ENCODE measurements around the gene RTN1. TPM values are rescaled to one million over a fixed set of nuclear protein-coding genes. Genes with fewer than 3 reads are reported as not detected.

Gene RTN1
- total and polyA plus RNA-seq, 7 donors: 1.2 to 25.7 (median 8.0) TPM

GRCh38 chr14:59816941-59817340 is 53.6 kb downstream of the RTN1 start:
- Histone ChIP-seq H3K9me3 (no peaks in the 10 kb centered on the region), H3K27me3 (no peaks in the 10 kb centered on the region), H3K4me3 (no peak overlapping the region), H3K4me1 (no peaks in the 10 kb centered on the region), H3K36me3 (no peaks in the 10 kb centered on the region), H3K27ac (no peak overlapping the region)
- TF ChIP-seq, protein P1, sequence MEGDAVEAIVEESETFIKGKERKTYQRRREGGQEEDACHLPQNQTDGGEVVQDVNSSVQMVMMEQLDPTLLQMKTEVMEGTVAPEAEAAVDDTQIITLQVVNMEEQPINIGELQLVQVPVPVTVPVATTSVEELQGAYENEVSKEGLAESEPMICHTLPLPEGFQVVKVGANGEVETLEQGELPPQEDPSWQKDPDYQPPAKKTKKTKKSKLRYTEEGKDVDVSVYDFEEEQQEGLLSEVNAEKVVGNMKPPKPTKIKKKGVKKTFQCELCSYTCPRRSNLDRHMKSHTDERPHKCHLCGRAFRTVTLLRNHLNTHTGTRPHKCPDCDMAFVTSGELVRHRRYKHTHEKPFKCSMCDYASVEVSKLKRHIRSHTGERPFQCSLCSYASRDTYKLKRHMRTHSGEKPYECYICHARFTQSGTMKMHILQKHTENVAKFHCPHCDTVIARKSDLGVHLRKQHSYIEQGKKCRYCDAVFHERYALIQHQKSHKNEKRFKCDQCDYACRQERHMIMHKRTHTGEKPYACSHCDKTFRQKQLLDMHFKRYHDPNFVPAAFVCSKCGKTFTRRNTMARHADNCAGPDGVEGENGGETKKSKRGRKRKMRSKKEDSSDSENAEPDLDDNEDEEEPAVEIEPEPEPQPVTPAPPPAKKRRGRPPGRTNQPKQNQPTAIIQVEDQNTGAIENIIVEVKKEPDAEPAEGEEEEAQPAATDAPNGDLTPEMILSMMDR (IDR thresholded peaks at IDR 0.05): no peak
- no peak for TF ChIP-seq POLR2AphosphoS5 (IDR thresholded peaks at IDR 0.05)
- TF ChIP-seq EP300 (IDR thresholded peaks at IDR 0.05): no peak
- no peak for TF ChIP-seq POLR2A (IDR thresholded peaks at IDR 0.05)
- WGBS, 2 donors: 37 to 60% methylated on average over 3 of the region's 3 CpGs
- DNase-seq: no peak
- intact Hi-C loops (cut with DNase I): no loop called here

DNA sequence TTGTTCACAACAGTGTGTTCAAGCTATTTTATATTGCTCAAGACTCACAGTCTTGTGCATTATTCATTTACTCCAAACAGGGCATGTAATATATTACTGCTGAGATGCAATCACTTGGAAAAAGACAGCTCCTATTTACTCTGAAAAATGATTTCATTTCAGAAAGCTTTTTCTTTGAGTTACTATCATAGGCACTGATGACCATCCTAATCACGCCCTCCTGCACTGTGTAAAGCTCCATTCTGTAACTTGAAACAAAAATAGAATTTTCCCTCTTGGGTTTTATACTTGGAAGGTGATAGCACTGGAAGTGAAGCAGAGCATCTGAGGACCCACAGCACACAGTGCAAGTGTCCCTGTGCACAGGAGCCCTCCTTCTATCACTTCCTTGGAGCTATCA is 55.6 kb downstream of the RTN1 start:
- 82 to 91% methylated on average over 1 of the region's 1 CpG for WGBS, 2 donors
- intact Hi-C loops (cut with DNase I): no loop called here
- TF ChIP-seq EP300 (IDR thresholded peaks at IDR 0.05): no peak
- no peak for TF ChIP-seq POLR2A (IDR thresholded peaks at IDR 0.05)
- TF ChIP-seq, protein P1 (IDR thresholded peaks at IDR 0.05): no peak
- TF ChIP-seq POLR2AphosphoS5 (IDR thresholded peaks at IDR 0.05): no peak
- Histone ChIP-seq H3K36me3 (no peaks in the 10 kb centered on the region), H3K27ac (no peak overlapping the region), H3K9me3 (no peaks in the 10 kb centered on the region), H3K4me1 (no peaks in the 10 kb centered on the region), H3K4me3 (no peak overlapping the region), H3K27me3 (no peaks in the 10 kb centered on the region)
- no peak for DNase-seq

DNA sequence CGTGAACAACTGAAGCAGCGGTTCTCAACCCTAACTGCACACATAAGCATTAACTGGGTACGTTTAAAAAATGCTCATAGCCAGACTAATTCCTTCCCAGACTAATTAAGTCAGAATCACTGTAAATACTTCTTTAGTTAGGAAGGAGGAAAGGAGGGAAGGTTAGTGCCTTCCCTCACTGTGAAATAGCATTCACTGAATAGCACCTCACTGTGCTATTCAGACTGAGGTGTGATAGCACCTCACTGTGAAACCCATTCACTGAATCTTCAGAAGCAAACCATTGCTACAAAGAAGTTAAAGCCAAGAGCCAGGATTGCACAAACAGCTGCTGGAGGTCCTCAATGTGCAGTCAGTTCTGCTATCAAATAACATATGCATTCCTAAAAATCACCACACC is 58.8 kb downstream of the RTN1 start:
- Histone ChIP-seq H3K27me3 (no peaks in the 10 kb centered on the region), H3K9me3 (no peaks in the 10 kb centered on the region), H3K4me1 (no peaks in the 10 kb centered on the region), H3K27ac (no peak overlapping the region), H3K4me3 (no peak overlapping the region), H3K36me3 (no peaks in the 10 kb centered on the region)
- DNase-seq: no peak
- WGBS, 2 donors: 80 to 86% methylated on average over 3 of the region's 3 CpGs
- TF ChIP-seq POLR2A (IDR thresholded peaks at IDR 0.05): no peak
- TF ChIP-seq POLR2AphosphoS5 (IDR thresholded peaks at IDR 0.05): no peak
- TF ChIP-seq EP300 (IDR thresholded peaks at IDR 0.05): no peak
- intact Hi-C loops (cut with DNase I): no loop called here

DNA sequence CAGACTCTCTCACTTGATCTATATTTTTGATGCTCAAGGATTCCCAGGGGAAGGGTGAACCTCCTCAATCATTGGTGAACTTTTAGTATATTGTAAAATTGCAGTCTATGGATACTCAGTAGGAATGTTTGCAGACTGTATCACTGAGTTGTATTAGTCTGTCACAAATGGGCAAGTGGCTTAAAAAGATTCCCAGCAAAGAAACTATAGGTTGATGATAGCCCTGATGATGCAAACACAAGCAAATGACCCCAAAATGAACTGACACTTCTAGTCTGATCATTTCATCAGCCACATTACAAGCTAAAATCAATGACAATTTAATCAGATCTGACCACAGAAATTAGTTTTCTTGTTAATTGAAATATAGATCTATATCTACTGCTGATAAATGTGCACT is 59.5 kb downstream of the RTN1 start:
- H3K27ac ChIP-seq: no peak overlapping the region
- intact Hi-C loops (cut with DNase I): no loop called here
- DNase-seq: no peak
- no peak for TF ChIP-seq EP300 (IDR thresholded peaks at IDR 0.05)
- TF ChIP-seq POLR2A (IDR thresholded peaks at IDR 0.05): no peak
- no peaks in the 10 kb centered on the region for H3K27me3 ChIP-seq
- H3K36me3 ChIP-seq: no peaks in the 10 kb centered on the region
- H3K4me3 ChIP-seq: no peak overlapping the region
- H3K4me1 ChIP-seq: no peaks in the 10 kb centered on the region
- no peaks in the 10 kb centered on the region for H3K9me3 ChIP-seq

DNA sequence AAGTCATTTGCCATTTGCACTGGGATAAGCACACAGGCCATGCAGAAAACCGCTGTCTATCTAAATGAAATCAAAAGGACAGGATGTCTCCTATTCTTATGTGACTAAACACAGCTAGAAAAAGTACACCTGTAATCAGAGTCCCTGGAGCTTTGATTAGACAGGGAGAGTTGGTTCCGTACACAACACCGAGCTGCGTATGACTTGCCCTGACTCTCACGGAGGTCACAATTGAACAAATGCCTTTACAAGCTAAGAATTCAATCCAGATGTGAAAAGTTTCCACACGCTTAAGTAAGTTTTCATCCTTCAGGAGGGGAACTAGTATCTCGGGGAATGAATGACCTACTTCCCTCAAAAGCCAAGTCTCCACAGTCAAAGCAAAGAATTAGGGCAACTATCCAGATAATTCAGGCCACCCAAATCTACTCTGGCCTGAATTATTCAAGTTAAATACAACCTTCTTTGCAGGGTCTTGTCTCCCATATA is 67.5 kb downstream of the RTN1 start:
- intact Hi-C loops (cut with DNase I): no loop called here
- Histone ChIP-seq H3K9me3 (no peaks in the 10 kb centered on the region), H3K36me3 (no peaks in the 10 kb centered on the region), H3K27ac (no peak overlapping the region), H3K27me3 (no peaks in the 10 kb centered on the region), H3K4me1 (no peaks in the 10 kb centered on the region), H3K4me3 (no peak overlapping the region)
- TF ChIP-seq POLR2AphosphoS5 (IDR thresholded peaks at IDR 0.05): no peak
- no peak for TF ChIP-seq EP300 (IDR thresholded peaks at IDR 0.05)
- no peak for TF ChIP-seq POLR2A (IDR thresholded peaks at IDR 0.05)
- TF ChIP-seq, protein P1 (IDR thresholded peaks at IDR 0.05): no peak
- DNase-seq: no peak
- WGBS, 2 donors: 87 to 88% methylated on average over 7 of the region's 7 CpGs

DNA sequence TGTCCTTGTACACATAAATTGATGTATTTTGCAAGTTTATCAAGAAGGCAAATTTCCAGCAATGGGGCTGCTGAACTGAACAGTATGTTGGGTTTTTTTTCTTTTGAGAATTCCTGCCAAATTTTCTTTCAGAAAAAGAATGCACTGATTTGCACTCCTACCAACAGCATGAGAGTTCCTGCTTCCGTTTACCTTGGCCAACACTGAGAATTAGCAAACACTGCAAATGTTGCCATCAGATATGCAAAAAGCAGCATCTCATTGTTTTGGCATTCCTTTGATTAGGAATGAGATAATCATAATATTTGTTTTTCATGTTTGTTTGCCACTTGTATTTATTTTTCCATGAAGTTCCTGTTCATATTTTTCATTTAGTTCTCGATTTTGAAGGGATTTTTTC is 82.4 kb downstream of the RTN1 start:
- TF ChIP-seq, protein P1 (IDR thresholded peaks at IDR 0.05): no peak
- TF ChIP-seq POLR2AphosphoS5 (IDR thresholded peaks at IDR 0.05) (no peak), EP300 (IDR thresholded peaks at IDR 0.05) (no peak), POLR2A (IDR thresholded peaks at IDR 0.05) (no peak)
- H3K9me3 ChIP-seq: no peaks in the 10 kb centered on the region
- no peak overlapping the region for H3K4me3 ChIP-seq
- H3K27ac ChIP-seq: no peak overlapping the region
- no peaks in the 10 kb centered on the region for H3K4me1 ChIP-seq
- 22 to 62% methylated on average over 2 of the region's 2 CpGs for WGBS, 2 donors
- no peaks in the 10 kb centered on the region for H3K36me3 ChIP-seq
- no peak for DNase-seq
- intact Hi-C loops (cut with DNase I): no loop called here
- H3K27me3 ChIP-seq: no peaks in the 10 kb centered on the region

Data from sigmoid colon (tissue), 7 donors.